SH-SY5Y (cell line): ENCODE results near the gene AK6.

Source experiments
- GATA2 ChIP-seq: IDR thresholded peaks from 2 replicates; pipeline ENCODE4 v1.6.1; 2011; ENCODE audit warnings: mild to moderate bottlenecking, low read depth, low read length
- GATA3 ChIP-seq: IDR thresholded peaks from 2 replicates; pipeline ENCODE4 v1.6.1; 2011; ENCODE audit warnings: low read depth, mild to moderate bottlenecking, low read length, moderate library complexity

Gene AK6

DNA sequence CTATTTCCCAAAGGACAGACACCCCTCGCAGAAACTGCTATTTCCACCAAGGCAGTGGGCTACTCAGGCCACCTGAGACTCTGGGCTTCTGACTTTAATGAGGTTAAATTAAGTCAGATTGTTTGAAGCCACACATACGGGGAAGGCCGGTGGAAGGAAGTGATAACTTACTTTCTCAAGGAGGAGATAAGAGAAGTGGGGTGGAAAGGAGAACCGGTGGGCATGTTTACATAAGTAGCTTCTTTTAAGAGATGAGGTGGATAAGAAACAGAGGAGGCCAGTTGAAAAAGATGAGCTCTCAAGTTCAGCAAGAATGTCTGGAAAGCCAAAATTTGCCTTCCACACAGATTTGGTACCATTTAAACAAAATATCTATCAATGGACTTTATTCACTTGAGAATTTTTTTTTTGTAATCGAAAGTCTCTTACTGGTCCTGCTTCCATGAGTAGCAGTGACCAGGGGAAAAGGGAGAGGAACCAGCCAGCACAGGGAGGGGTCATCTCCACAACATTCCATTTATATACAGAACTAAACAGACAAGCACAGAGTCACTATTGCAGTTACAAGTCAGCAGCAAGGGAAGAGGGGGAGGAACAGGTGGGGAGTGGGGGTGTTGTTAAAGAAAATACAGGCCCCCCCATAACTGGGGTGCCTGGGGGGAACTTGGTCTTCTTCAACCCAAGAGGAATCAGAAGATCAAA lies 56.7 kb downstream of the AK6 start:
- no peak for TF ChIP-seq GATA2
- TF ChIP-seq GATA3: no peak

DNA sequence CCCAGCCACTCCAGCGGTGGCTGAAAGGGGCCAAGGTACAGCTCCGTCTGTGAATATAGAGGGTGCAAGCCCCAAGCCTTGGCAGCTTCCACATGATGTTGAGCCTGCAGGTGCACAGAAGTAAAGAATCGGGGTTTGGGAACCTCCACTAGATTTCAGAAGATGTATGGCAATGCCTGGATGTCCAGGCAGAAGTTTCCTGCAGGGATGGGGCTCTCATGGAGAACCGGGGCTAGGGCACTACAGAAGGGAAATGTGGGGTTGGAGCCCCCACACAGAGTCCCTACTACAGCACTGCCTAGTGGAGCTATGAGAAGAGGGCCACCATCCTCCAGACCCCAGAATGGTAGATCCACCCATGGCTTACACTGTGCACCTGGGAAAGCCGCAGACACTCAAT lies 59.9 kb downstream of the AK6 start:
- TF ChIP-seq GATA2: no peak
- TF ChIP-seq GATA3: no peak

DNA sequence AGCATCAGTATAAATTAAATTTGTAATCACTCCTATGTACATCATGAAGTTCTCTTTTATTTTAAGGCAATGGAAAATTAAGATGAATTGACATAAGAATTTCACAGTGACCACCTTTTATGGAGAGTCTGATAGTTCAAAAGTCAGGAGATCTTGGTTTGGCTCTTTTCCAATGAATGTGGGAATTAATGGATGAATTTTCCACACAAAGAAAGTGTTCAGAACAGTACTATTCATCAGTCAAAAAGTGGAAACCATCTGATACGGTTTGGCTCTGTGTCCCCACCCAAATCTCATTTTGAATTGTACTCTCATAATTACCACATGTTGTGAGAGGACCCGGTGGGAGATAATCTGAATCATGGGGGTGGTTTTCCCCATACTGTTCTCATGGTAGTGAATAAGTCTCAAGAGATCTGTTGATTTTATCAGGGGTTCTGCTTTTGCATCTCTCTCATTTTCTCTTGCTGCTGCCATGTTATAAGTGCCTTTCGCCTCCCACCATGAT lies 61.2 kb downstream of the AK6 start:
- TF ChIP-seq GATA3 (no peak), GATA2 (no peak)

DNA sequence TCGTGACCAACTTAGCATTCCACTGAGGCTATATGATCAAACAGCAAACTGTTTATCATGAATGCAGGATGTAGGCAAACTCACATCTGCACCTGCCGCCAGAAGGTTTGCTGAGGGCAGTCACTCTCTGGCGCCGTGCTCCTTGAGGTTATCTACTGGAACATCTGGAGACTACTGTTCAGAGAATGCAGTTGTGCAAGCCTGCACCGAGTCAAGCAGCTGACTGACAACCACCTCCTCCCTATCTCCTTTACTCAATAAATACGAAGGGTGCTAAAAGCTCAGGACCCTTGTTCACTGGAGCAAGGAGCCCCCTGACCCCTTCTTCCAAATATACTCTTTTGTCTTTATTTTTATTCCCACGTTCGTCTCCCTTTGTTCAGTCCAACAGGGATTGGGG lies 63.8 kb downstream of the AK6 start:
- TF ChIP-seq GATA2 (no peak), GATA3 (no peak)
